Measurements from ENCODE around the gene ASGR2. TPM values are rescaled to one million over a fixed set of nuclear protein-coding genes. Genes with fewer than 3 reads are reported as not detected.

The ASGR2 gene
- polyA plus RNA-seq, 1 donor from 2014 or later, result not detected

DNA sequence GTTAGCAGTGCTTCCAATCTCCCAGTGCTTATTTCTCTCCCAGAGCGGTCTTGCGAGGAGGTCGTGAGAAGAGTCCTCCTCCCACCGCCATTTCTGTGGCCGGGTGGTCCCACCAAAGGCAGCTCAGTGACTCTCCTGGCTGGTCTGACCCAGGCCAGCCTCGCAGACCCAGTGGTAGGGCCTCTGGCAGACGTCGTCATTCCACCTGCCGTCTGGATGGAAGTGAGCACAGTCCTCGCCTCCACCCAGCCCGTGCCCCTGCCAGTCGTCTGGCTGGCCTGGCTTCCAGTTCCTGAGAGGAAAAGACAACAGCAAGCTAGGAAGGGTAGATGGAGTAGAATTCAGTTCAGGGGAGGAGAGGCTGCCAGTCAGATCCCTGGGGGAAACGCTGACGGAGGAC is 39.7 kb downstream of the ASGR2 start:
- no peaks in the 10 kb centered on the region for H3K9me3 ChIP-seq (ENCODE audit: low read length)
- H3K27ac ChIP-seq (ENCODE audit: low read length), result no peak overlapping the region
- H2AFZ ChIP-seq (ENCODE audit: low read depth, low read length), result no peak overlapping the region
- no peaks in the 10 kb centered on the region for H3K79me2 ChIP-seq (replicated peaks; ENCODE audit: insufficient read depth, low read length)
- H4K20me1 ChIP-seq (ENCODE audit: insufficient read depth), result no peaks in the 10 kb centered on the region
- no peak overlapping the region for H3K4me3 ChIP-seq (ENCODE audit: low read length)
- no peaks in the 10 kb centered on the region for H3K9me2 ChIP-seq (ENCODE audit: insufficient read depth, low read length)
- H3K27me3 ChIP-seq (ENCODE audit: insufficient read depth, low read depth, low read length), result no peaks in the 10 kb centered on the region
- H3K4me2 ChIP-seq (ENCODE audit: low read length), result no peak overlapping the region
- TF ChIP-seq TAF1 (IDR thresholded peaks at IDR 0.05; ENCODE audit: low read depth) (no peak), POLR2AphosphoS5 (IDR thresholded peaks at IDR 0.05) (no peak), SMC3 (conservative IDR thresholded peaks at IDR 0.05; ENCODE audit: poor library complexity) (no peak), EZH2 (IDR thresholded peaks at IDR 0.05; ENCODE audit: borderline replicate concordance, insufficient read depth, low read length, poor library complexity, severe bottlenecking) (no peak), MXI1 (conservative IDR thresholded peaks at IDR 0.05; ENCODE audit: poor library complexity, severe bottlenecking) (no peak), RAD21 (conservative IDR thresholded peaks at IDR 0.05) (no peak), EP300 (conservative IDR thresholded peaks at IDR 0.05; ENCODE audit: poor library complexity, severe bottlenecking) (no peak)
- TF ChIP-seq, protein P1, sequence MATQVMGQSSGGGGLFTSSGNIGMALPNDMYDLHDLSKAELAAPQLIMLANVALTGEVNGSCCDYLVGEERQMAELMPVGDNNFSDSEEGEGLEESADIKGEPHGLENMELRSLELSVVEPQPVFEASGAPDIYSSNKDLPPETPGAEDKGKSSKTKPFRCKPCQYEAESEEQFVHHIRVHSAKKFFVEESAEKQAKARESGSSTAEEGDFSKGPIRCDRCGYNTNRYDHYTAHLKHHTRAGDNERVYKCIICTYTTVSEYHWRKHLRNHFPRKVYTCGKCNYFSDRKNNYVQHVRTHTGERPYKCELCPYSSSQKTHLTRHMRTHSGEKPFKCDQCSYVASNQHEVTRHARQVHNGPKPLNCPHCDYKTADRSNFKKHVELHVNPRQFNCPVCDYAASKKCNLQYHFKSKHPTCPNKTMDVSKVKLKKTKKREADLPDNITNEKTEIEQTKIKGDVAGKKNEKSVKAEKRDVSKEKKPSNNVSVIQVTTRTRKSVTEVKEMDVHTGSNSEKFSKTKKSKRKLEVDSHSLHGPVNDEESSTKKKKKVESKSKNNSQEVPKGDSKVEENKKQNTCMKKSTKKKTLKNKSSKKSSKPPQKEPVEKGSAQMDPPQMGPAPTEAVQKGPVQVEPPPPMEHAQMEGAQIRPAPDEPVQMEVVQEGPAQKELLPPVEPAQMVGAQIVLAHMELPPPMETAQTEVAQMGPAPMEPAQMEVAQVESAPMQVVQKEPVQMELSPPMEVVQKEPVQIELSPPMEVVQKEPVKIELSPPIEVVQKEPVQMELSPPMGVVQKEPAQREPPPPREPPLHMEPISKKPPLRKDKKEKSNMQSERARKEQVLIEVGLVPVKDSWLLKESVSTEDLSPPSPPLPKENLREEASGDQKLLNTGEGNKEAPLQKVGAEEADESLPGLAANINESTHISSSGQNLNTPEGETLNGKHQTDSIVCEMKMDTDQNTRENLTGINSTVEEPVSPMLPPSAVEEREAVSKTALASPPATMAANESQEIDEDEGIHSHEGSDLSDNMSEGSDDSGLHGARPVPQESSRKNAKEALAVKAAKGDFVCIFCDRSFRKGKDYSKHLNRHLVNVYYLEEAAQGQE (IDR thresholded peaks at IDR 0.05; ENCODE audit: borderline replicate concordance), result no peak
- TF ChIP-seq, protein P2, sequence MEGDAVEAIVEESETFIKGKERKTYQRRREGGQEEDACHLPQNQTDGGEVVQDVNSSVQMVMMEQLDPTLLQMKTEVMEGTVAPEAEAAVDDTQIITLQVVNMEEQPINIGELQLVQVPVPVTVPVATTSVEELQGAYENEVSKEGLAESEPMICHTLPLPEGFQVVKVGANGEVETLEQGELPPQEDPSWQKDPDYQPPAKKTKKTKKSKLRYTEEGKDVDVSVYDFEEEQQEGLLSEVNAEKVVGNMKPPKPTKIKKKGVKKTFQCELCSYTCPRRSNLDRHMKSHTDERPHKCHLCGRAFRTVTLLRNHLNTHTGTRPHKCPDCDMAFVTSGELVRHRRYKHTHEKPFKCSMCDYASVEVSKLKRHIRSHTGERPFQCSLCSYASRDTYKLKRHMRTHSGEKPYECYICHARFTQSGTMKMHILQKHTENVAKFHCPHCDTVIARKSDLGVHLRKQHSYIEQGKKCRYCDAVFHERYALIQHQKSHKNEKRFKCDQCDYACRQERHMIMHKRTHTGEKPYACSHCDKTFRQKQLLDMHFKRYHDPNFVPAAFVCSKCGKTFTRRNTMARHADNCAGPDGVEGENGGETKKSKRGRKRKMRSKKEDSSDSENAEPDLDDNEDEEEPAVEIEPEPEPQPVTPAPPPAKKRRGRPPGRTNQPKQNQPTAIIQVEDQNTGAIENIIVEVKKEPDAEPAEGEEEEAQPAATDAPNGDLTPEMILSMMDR (IDR thresholded peaks at IDR 0.05; ENCODE audit: poor library complexity, severe bottlenecking), result no peak
- no peaks in the 10 kb centered on the region for H3F3A ChIP-seq (ENCODE audit: insufficient read depth, low read length, poor library complexity, severe bottlenecking)
- H3K9ac ChIP-seq (ENCODE audit: low read length), result no peak overlapping the region
- H3K36me3 ChIP-seq (ENCODE audit: insufficient read depth, low read length), result no peaks in the 10 kb centered on the region

DNA sequence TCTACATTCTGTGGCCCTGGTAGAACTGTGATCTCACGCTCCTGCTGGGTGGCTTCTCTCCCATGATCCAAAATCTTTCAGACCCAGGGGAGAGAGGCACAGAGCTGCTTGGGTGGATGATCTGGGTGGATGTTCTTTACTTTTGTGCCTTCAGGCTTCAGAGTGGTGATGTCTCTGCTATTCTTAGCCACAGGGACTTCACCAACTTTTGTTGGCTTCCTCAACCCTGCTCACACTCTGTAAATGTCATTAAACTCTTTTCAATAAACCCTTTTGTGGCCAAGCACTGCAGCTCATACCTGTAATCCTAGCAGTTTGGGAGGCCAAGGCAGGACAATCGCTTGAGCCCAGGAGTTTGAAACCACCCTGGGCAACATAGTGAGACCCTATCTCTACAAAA is 42.2 kb downstream of the ASGR2 start:
- no peak overlapping the region for H2AFZ ChIP-seq (ENCODE audit: low read depth, low read length)
- no peak overlapping the region for H3K27ac ChIP-seq (ENCODE audit: low read length)
- H3K4me3 ChIP-seq (ENCODE audit: low read length), result no peak overlapping the region
- no peaks in the 10 kb centered on the region for H3K79me2 ChIP-seq (replicated peaks; ENCODE audit: insufficient read depth, low read length)
- no peak overlapping the region for H3K9ac ChIP-seq (ENCODE audit: low read length)
- H3K4me2 ChIP-seq (ENCODE audit: low read length), result no peak overlapping the region
- H3F3A ChIP-seq (ENCODE audit: insufficient read depth, low read length, poor library complexity, severe bottlenecking), result no peaks in the 10 kb centered on the region
- H4K20me1 ChIP-seq (ENCODE audit: insufficient read depth), result no peaks in the 10 kb centered on the region
- H3K27me3 ChIP-seq (ENCODE audit: insufficient read depth, low read depth, low read length), result no peaks in the 10 kb centered on the region
- H3K9me3 ChIP-seq (ENCODE audit: low read length), result no peaks in the 10 kb centered on the region
- H3K36me3 ChIP-seq (ENCODE audit: insufficient read depth, low read length), result no peaks in the 10 kb centered on the region
- no peak for TF ChIP-seq POLR2AphosphoS5 (IDR thresholded peaks at IDR 0.05)
- no peak for TF ChIP-seq TAF1 (IDR thresholded peaks at IDR 0.05; ENCODE audit: low read depth)
- no peak for TF ChIP-seq MXI1 (conservative IDR thresholded peaks at IDR 0.05; ENCODE audit: poor library complexity, severe bottlenecking)
- no peak for TF ChIP-seq SMC3 (conservative IDR thresholded peaks at IDR 0.05; ENCODE audit: poor library complexity)
- no peak for TF ChIP-seq EZH2 (IDR thresholded peaks at IDR 0.05; ENCODE audit: borderline replicate concordance, insufficient read depth, low read length, poor library complexity, severe bottlenecking)
- no peak for TF ChIP-seq EP300 (conservative IDR thresholded peaks at IDR 0.05; ENCODE audit: poor library complexity, severe bottlenecking)
- TF ChIP-seq, protein P2 (IDR thresholded peaks at IDR 0.05; ENCODE audit: poor library complexity, severe bottlenecking), result no peak
- no peak for TF ChIP-seq RAD21 (conservative IDR thresholded peaks at IDR 0.05)
- TF ChIP-seq, protein P1 (IDR thresholded peaks at IDR 0.05; ENCODE audit: borderline replicate concordance), result no peak
- no peaks in the 10 kb centered on the region for H3K9me2 ChIP-seq (ENCODE audit: insufficient read depth, low read length)
